Chondrocyte (in vitro differentiated cells): Measurements from ENCODE around the gene TCF4. TPM values are rescaled to one million over a fixed set of nuclear protein-coding genes. Genes with fewer than 3 reads are reported as not detected.

Experiments
- DNase-seq: peaks from one replicate; pipeline ENCODE4 v3.0.0; 2021; ENCODE audit warnings: mixed read lengths, low spot score
- H3K27ac Mint-ChIP-seq: one replicate; pipeline ENCODE4 v1.8.0; 2021; ENCODE audit warnings: mild to moderate bottlenecking, moderate library complexity, mixed read lengths; ENCODE audit not compliant: unreplicated experiment
- H3K27me3 Mint-ChIP-seq: 2 replicates; pipeline ENCODE4 v1.8.0; 2021; ENCODE audit warnings: low read depth, mixed read lengths
- H3K36me3 Mint-ChIP-seq: 2 replicates; pipeline ENCODE4 v1.8.0; 2021; ENCODE audit warnings: low read depth, mixed read lengths
- H3K4me1 Mint-ChIP-seq: 2 replicates; pipeline ENCODE4 v1.8.0; 2021; ENCODE audit warnings: low read depth, mild to moderate bottlenecking, mixed read lengths
- H3K4me3 Mint-ChIP-seq: one replicate; pipeline ENCODE4 v1.8.0; 2021; ENCODE audit warnings: mild to moderate bottlenecking, moderate library complexity, mixed read lengths; ENCODE audit not compliant: unreplicated experiment
- H3K9me3 Mint-ChIP-seq: 2 replicates; pipeline ENCODE4 v1.8.0; 2021; ENCODE audit warnings: low read depth, mixed read lengths
- total RNA-seq: library from RNA; stranded (reverse); gene quantifications from 3 replicates; pipeline ENCODE4 v1.2.1, GENCODE V29; 2021
- TF ChIP-seq, protein P1 (sequence below): fragments of 200-600 bp; sonication (generic); IDR thresholded peaks from 2 replicates; pipeline ENCODE4 v1.5.0; 2021; ENCODE audit warnings: antibody characterized with exemption, mild to moderate bottlenecking, moderate library complexity

Gene TCF4
- total RNA-seq, 1 donor from 2014 or later = 36.8 TPM

DNA sequence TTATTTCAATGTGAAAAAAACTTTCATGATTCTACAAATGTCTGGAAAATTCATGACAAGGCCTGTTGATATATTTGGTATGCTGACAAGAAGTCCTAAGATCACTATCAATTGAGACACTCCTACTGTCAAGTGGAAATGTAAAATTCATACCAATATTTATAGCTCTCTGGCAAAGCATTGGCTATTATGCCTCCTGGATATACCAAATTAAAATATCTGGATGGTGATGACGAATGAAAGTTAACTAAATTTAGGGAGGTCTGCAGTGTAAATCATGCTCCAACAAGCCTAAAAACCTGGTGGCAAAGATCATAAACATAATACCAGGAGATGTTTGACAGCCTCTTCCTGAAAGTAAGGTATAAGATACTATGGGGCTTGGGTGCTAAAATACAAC lies 41.1 kb upstream of the TCF4 start:
- no peaks in the 10 kb centered on the region for H3K4me1 Mint-ChIP-seq

DNA sequence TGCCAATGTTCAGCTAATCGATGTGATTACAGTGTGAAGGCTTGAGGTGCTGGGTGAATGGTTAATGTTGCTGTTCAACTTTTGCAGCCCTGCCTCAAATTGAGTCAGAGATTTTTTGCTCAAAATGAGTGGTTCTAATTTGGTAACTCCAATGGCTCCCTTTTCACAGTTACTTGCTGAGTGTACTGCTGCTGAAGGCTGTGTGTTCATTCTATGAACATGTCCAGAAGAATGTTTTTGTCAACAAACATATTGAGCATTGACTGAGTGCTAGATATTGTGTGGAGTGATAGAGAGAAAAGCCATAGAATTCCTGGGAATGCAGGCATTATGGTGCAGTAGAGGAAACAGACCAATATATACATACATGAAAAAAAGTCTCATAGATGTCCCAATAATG lies 39.0 kb upstream of the TCF4 start:
- no peaks in the 10 kb centered on the region for H3K4me1 Mint-ChIP-seq
- no peaks in the 10 kb centered on the region for H3K9me3 Mint-ChIP-seq
- no peaks in the 10 kb centered on the region for H3K27me3 Mint-ChIP-seq
- H3K36me3 Mint-ChIP-seq = no peaks in the 10 kb centered on the region
- TF ChIP-seq, protein P1, sequence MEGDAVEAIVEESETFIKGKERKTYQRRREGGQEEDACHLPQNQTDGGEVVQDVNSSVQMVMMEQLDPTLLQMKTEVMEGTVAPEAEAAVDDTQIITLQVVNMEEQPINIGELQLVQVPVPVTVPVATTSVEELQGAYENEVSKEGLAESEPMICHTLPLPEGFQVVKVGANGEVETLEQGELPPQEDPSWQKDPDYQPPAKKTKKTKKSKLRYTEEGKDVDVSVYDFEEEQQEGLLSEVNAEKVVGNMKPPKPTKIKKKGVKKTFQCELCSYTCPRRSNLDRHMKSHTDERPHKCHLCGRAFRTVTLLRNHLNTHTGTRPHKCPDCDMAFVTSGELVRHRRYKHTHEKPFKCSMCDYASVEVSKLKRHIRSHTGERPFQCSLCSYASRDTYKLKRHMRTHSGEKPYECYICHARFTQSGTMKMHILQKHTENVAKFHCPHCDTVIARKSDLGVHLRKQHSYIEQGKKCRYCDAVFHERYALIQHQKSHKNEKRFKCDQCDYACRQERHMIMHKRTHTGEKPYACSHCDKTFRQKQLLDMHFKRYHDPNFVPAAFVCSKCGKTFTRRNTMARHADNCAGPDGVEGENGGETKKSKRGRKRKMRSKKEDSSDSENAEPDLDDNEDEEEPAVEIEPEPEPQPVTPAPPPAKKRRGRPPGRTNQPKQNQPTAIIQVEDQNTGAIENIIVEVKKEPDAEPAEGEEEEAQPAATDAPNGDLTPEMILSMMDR = no peak
- H3K27ac Mint-ChIP-seq = no peak overlapping the region
- no peak for DNase-seq
- H3K4me3 Mint-ChIP-seq = no peak overlapping the region

More for the DNA sequence above, 41.1 kb upstream of the TCF4 start:
- Mint-ChIP-seq H3K27me3 (no peaks in the 10 kb centered on the region), H3K4me3 (no peak overlapping the region), H3K27ac (no peak overlapping the region), H3K9me3 (no peaks in the 10 kb centered on the region), H3K36me3 (no peaks in the 10 kb centered on the region)
- TF ChIP-seq, protein P1 = no peak
- DNase-seq = no peak

DNA sequence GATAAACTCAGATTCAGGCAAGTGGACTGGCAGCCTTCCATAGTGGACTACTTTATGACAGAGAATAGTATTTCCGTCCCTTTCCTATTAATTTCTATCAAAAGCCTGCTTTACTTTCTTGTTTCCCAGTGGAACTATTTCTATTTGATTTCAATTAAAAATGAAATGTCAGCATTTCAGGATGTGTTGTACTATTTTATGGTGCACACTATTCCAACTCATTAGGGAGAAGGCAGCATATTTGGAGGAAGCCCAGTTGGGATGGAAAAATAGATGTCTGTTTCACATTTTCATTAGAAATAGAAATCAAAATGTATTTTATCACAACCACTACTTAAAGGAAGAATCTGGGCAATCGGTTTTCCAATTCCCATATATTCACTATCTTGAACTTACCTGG lies 37.9 kb upstream of the TCF4 start:
- Mint-ChIP-seq H3K27me3 (no peaks in the 10 kb centered on the region), H3K36me3 (no peaks in the 10 kb centered on the region), H3K9me3 (no peaks in the 10 kb centered on the region), H3K27ac (no peak overlapping the region), H3K4me1 (no peaks in the 10 kb centered on the region), H3K4me3 (no peak overlapping the region)
- no peak for DNase-seq
- TF ChIP-seq, protein P1 = no peak

DNA sequence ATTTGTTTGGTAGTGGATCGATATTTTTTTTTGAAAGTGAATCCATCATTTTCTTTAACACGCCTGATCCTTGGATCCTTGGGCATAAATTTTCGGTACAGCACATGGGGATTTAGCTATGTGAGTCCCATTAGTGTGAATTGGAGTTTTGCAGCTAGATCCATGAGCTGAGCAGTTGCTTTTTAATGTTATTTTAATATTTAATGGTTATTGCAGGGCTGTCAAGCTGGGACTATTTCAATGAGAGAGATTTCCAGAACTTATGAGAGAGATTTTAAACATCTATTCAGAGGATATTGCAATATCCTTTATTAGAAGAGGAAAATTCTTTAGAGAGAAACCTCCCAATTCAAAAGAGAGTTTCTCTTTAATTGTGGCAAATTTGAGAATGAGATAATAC lies 35.6 kb upstream of the TCF4 start:
- H3K36me3 Mint-ChIP-seq = peaks cover 2% of the 10 kb centered on the region
- no peaks in the 10 kb centered on the region for H3K27me3 Mint-ChIP-seq
- H3K4me3 Mint-ChIP-seq = no peak overlapping the region
- no peak for DNase-seq
- peaks cover 7% of the 10 kb centered on the region for H3K9me3 Mint-ChIP-seq
- TF ChIP-seq, protein P1 = no peak
- H3K27ac Mint-ChIP-seq = no peak overlapping the region
- no peaks in the 10 kb centered on the region for H3K4me1 Mint-ChIP-seq

- H3K9me3 Mint-ChIP-seq = peaks cover 10% of the 10 kb centered on the region
- TF ChIP-seq, protein P1 = no peak
- no peaks in the 10 kb centered on the region for H3K4me1 Mint-ChIP-seq
- no peak for DNase-seq
- peaks cover 4% of the 10 kb centered on the region for H3K36me3 Mint-ChIP-seq
- H3K27ac Mint-ChIP-seq = no peak overlapping the region
- no peaks in the 10 kb centered on the region for H3K27me3 Mint-ChIP-seq
- no peak overlapping the region for H3K4me3 Mint-ChIP-seq
Measured at GRCh38 chr18:55610506-55610905, 22.5 kb upstream of the TCF4 start.
